HCT116 (cell line): ENCODE results near the gene BRD2. TPM values are rescaled to one million over a fixed set of nuclear protein-coding genes. Genes with fewer than 3 reads are reported as not detected.

Experiments
- ATAC-seq: fragments of 200-7000 bp; cut with Tn5 transposase; 2 replicates; pipeline ENCODE4 v1.9.1; 2020; ENCODE audit warnings: mild to moderate bottlenecking, moderate library complexity
- BruUV-seq: library from RNA; stranded (reverse); fragments of 400-500 nt; replicated peaks from 2 replicates; lab custom pipeline; 2021; lab: Mats Ljungman, UMichigan
- CTCF ChIA-PET: fragments of 300-600 bp; sonication (Branson Sonifier 250); formaldehyde crosslinking; loops from one replicate; lab custom pipeline; 2021; ENCODE audit warnings: antibody characterized with exemption; lab: Charles Lee
- POLR2A ChIA-PET: fragments of 300-600, 350-600 bp; sonication (Branson Sonifier 250); formaldehyde crosslinking; loops from one replicate; lab custom pipeline; 2021; ENCODE audit warnings: antibody characterized with exemption; lab: Charles Lee
- RAD21 ChIA-PET, 2 experiments: fragments of 300-600 bp; sonication (Branson Sonifier 250); formaldehyde crosslinking; loops; one replicate each; lab custom pipeline; 2023; ENCODE audit warnings: low total read pairs in 2 of 2; ENCODE audit not compliant: uncharacterized antibody in 2 of 2, unreplicated experiment in 2 of 2, low non-redundant PET in 1 of 2; lab: Charles Lee
- DNase-seq: peaks from one replicate; pipeline ENCODE4 v3.0.0-alpha.2; 2010; ENCODE audit warnings: low read depth, low spot score
- H2AFZ ChIP-seq: fragments of 200-600 bp; shearing (Covaris generic), sonication (generic); 2 replicates; pipeline ENCODE4 v1.6.1; 2017; ENCODE audit warnings: low read depth, mixed run types, mixed read lengths, antibody characterized with exemption, low read length; ENCODE audit not compliant: poor library complexity, severe bottlenecking
- H3K27ac ChIP-seq: 2 replicates; pipeline ENCODE4 v1.5.1; 2012; ENCODE audit warnings: low read depth, low read length
- H3K27me3 ChIP-seq: fragments of 200-600 bp; sonication (generic); 2 replicates; pipeline ENCODE4 v1.6.1; 2016; ENCODE audit warnings: mixed run types, low read length, mixed read lengths; ENCODE audit not compliant: insufficient read depth
- H3K36me3 ChIP-seq, 2 experiments: fragments of 200-500 bp in 1 of 2; fragments of 200-600 bp in 1 of 2; sonication (Bioruptor generic) in 1 of 2; sonication (generic) in 1 of 2; 2 replicates each; pipeline versions ENCODE4 v1.5.1 to v1.6.1; 2014 to 2016; ENCODE audit warnings: low read length in 2 of 2, inconsistent platforms in 1 of 2, mixed read lengths in 1 of 2, mixed run types in 1 of 2; ENCODE audit not compliant: insufficient read depth in 2 of 2, control insufficient read depth in 1 of 2
- H3K4me1 ChIP-seq, 2 experiments: fragments of 200-600 bp in 1 of 2; sonication (generic) in 1 of 2; 2 replicates each; pipeline versions ENCODE4 v1.5.1 to v1.6.1; 2012 to 2017; ENCODE audit warnings: low read length in 2 of 2, inconsistent platforms in 1 of 2, mild to moderate bottlenecking in 1 of 2, mixed read lengths in 1 of 2, mixed run types in 1 of 2, moderate library complexity in 1 of 2; ENCODE audit not compliant: insufficient read depth in 2 of 2, control insufficient read depth in 1 of 2
- H3K4me2 ChIP-seq: fragments of 200-600 bp; sonication (generic); 2 replicates; pipeline ENCODE4 v1.6.1; 2017; ENCODE audit warnings: mixed run types, low read length, mixed read lengths
- H3K4me3 ChIP-seq, 2 experiments: fragments of 200-600 bp in 1 of 2; sonication (generic) in 1 of 2; replicated peaks in 1 of 2; 2 replicates each; pipeline ENCODE4 v1.5.1; 2011 to 2016; ENCODE audit warnings: low read length in 2 of 2, control low read depth in 1 of 2, low read depth in 1 of 2, mild to moderate bottlenecking in 1 of 2, mixed read lengths in 1 of 2, mixed run types in 1 of 2
- H3K79me2 ChIP-seq: fragments of 200-600 bp; sonication (generic); 2 replicates; pipeline ENCODE4 v1.6.1; 2017; ENCODE audit warnings: mild to moderate bottlenecking, mixed run types, low read length, moderate library complexity, mixed read lengths; ENCODE audit not compliant: insufficient read depth
- H3K9ac ChIP-seq: fragments of 200-600 bp; sonication (generic); 2 replicates; pipeline ENCODE4 v1.6.1; 2016; ENCODE audit warnings: low read length, mixed read lengths
- H3K9me2 ChIP-seq: fragments of 200-600 bp; sonication (generic), shearing (Covaris generic); 2 replicates; pipeline ENCODE4 v1.6.1; 2017; ENCODE audit warnings: mixed run types, mild to moderate bottlenecking, moderate library complexity; ENCODE audit not compliant: insufficient read depth
- H3K9me3 ChIP-seq, 2 experiments: fragments of 200-500 bp in 1 of 2; fragments of 200-600 bp in 1 of 2; sonication (Bioruptor generic) in 1 of 2; sonication (generic) in 1 of 2; 2 replicates each; pipeline ENCODE4 v1.6.1; 2014 to 2017; ENCODE audit warnings: low read length in 2 of 2, mixed read lengths in 2 of 2, inconsistent platforms in 1 of 2, low read depth in 1 of 2, mild to moderate bottlenecking in 1 of 2, mixed run types in 1 of 2, moderate library complexity in 1 of 2; ENCODE audit not compliant: control insufficient read depth in 1 of 2, insufficient read depth in 1 of 2
- H4K20me1 ChIP-seq: fragments of 200-600 bp; sonication (generic), shearing (Covaris generic); 2 replicates; pipeline ENCODE4 v1.6.1; 2017; ENCODE audit warnings: mixed run types, mild to moderate bottlenecking, moderate library complexity; ENCODE audit not compliant: insufficient read depth
- CBX3 ChIP-seq: IDR thresholded peaks from 2 replicates; pipeline ENCODE4 v1.6.1; 2012; ENCODE audit warnings: low read depth
- CEBPB ChIP-seq: IDR thresholded peaks from 2 replicates; pipeline ENCODE4 v1.6.1; 2012; ENCODE audit warnings: low read depth
- CTCF ChIP-seq, 3 experiments: fragments of 200-600 bp in 1 of 3; sonication (generic) in 1 of 3; IDR thresholded peaks in 2 of 3; conservative IDR thresholded peaks in 1 of 3; 2 replicates each; pipeline ENCODE4 v1.5.1; 2012 to 2017; ENCODE audit warnings: low read depth in 2 of 3, low read length in 2 of 3, antibody characterized with exemption in 1 of 3, borderline replicate concordance in 1 of 3, control low read depth in 1 of 3, mild to moderate bottlenecking in 1 of 3, mixed read lengths in 1 of 3, mixed run types in 1 of 3, moderate library complexity in 1 of 3; ENCODE audit not compliant: insufficient read depth in 1 of 3
- ELF1 ChIP-seq: IDR thresholded peaks from 2 replicates; pipeline ENCODE4 v1.6.1; 2012; ENCODE audit warnings: low read depth, borderline replicate concordance
- EZH2 ChIP-seq: fragments of 200-600 bp; sonication (generic); IDR thresholded peaks from 2 replicates; pipeline ENCODE4 v1.6.1; 2017; ENCODE audit warnings: antibody characterized with exemption, mixed run types
- EZH2phosphoT487 ChIP-seq: fragments of 200-600 bp; IDR thresholded peaks from 2 replicates; pipeline ENCODE4 v1.6.1; 2018; ENCODE audit warnings: antibody characterized with exemption, borderline replicate concordance
- JUND ChIP-seq: IDR thresholded peaks from 2 replicates; pipeline ENCODE4 v1.6.1; 2012
- POLR2AphosphoS5 ChIP-seq: IDR thresholded peaks from 2 replicates; pipeline ENCODE4 v1.6.1; 2011; ENCODE audit warnings: mild to moderate bottlenecking, low read depth, low read length, moderate library complexity
- RAD21 ChIP-seq: IDR thresholded peaks from 2 replicates; pipeline ENCODE4 v1.6.1; 2012; ENCODE audit warnings: low read depth, mild to moderate bottlenecking
- SP1 ChIP-seq: IDR thresholded peaks from 2 replicates; pipeline ENCODE4 v1.6.1; 2012; ENCODE audit warnings: low read depth
- SRF ChIP-seq: IDR thresholded peaks from 2 replicates; pipeline ENCODE4 v1.6.1; 2012; ENCODE audit warnings: low read depth
- intact Hi-C: fragments of 100-400 bp; cut with micrococcal nuclease; formaldehyde crosslinking; loops from 2 replicates; pipeline ENCODE4 v1.10.0; 2022
- total RNA-seq: library from RNA; stranded (reverse); gene quantifications from one replicate; pipeline ENCODE4 v1.2.1, GENCODE V29; 2021; ENCODE audit not compliant: unreplicated experiment
- TF ChIP-seq, protein P1 (sequence below): IDR thresholded peaks from 2 replicates; pipeline ENCODE4 v1.6.1; 2012

Gene BRD2
- total RNA-seq, 1 experiment from 2014 or later: 260 TPM

DNA sequence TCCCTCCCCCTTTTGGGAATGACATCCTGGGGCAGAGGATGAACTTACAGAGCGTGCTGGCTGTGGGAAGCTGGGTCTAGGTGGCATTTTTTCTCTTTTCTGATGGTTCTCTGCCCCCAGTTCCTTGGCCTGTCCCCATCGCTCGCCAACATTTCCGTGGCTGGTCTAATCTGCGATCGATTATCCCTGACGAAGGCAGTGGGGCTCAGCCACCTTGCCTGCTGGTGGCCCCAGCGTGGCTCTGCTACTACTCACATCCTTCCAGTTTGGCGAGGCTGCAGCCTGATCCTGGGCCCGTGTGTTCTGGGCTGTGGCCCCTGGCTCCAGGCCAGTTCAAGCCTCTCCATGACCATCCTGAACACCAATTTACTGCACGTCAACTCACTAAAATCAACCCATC, 47.4 kb downstream of the BRD2 start:
- RAD21 ChIA-PET: no interaction called here
- Histone ChIP-seq H4K20me1 (no peaks in the 10 kb centered on the region), H3K79me2 (no peaks in the 10 kb centered on the region), H3K4me3 (no peak overlapping the region), H2AFZ (no peak overlapping the region), H3K9me3 (no peaks in the 10 kb centered on the region), H3K4me2 (no peak overlapping the region), H3K27ac (no peak overlapping the region), H3K27me3 (peaks cover 8% of the 10 kb centered on the region; the same call in 1 of the 2 replicates), H3K9me2 (no peaks in the 10 kb centered on the region), H3K4me1 (peaks cover 0 to 3% of the 10 kb centered on the region in 2 experiments; a peak in 1 of 4 replicates), H3K9ac (no peak overlapping the region), H3K36me3 (no peaks in the 10 kb centered on the region)
- POLR2A ChIA-PET: no interaction called here
- BruUV-seq: no TSS peak
- intact Hi-C loops: loop anchor here (1.0 to 2.0 kb wide), 3 partner anchors 67 to 133 kb away; no protein-coding TSS in a partner anchor
- no peak for TF ChIP-seq POLR2AphosphoS5
- TF ChIP-seq SP1: no peak
- TF ChIP-seq, protein P1, sequence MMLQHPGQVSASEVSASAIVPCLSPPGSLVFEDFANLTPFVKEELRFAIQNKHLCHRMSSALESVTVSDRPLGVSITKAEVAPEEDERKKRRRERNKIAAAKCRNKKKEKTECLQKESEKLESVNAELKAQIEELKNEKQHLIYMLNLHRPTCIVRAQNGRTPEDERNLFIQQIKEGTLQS: no peak
- no peak for TF ChIP-seq EZH2phosphoT487
- no peak for TF ChIP-seq CEBPB
- TF ChIP-seq SRF: no peak
- no peak for TF ChIP-seq RAD21
- no peak for TF ChIP-seq CBX3
- TF ChIP-seq JUND: no peak
- TF ChIP-seq ELF1: no peak
- no peak for TF ChIP-seq CTCF (IDR thresholded peaks at IDR 0.05 in 2 of 3, conservative IDR thresholded peaks at IDR 0.05 in 1 of 3; ENCODE audit: borderline replicate concordance in 1 of 3, insufficient read depth in 1 of 3, low read depth in 2 of 3, low read length in 2 of 3)
- no peak for TF ChIP-seq EZH2
- CTCF ChIA-PET: interaction anchor here (1.5 to 4.3 kb wide), 4 partner anchors 14 to 233 kb away, joined by 4 to 23 read pairs (median 6); no protein-coding TSS in a partner anchor
- ATAC-seq: no peak
- DNase-seq: no peak
